ENCODE data around the gene SCNN1A. TPM values are rescaled to one million over a fixed set of nuclear protein-coding genes. Genes with fewer than 3 reads are reported as not detected.
A peak's percentile ranks its signal among the peaks of the same experiment; 100 is the strongest.

The SCNN1A gene
- total and polyA plus RNA-seq, 8 donors, result 2.3 to 212 (median 3.5) TPM

DNA sequence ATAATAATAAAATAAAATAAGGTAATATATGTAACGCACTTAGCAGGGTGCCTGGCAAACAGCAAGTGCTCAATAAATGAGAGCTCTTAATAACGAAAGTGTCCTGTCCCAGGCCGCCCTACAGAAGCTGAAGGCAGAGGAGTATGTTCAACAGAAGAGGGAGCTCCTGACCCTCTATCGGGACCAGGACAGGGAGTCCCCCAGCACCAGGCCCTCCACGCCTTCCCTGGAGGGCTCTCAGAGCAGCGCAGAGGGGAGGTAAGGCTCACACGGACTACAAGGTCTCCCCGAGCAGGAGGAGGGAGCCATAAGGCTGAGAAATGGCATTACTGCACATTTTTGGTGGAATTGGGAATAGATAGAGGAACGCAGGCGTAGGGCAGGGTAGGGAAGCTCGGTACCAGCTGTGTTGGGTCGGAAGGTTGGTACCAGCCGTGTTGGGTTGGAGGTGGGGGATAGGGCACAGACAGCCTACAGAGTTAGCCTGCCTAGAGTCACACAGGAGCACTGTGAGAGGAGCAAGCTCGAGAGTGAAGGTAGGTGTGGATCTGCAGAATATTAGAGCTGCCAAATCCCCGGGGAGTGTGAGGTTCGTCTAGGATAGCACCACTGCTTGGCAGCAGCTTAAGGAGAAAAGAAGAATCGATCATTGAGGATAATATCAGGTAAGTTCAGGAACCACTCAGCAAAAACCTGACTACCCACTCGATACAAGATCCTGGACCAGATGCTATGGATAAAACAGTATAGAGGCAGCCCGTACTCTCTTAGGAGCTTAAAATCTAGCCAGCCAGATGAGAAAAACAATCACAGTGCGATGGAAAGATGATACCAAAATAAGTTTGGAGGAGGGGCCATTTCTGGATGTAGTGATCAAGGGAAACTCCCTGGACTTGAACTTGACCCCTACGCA is 48.8 kb downstream of the SCNN1A start:
- TF ChIP-seq, protein P1, sequence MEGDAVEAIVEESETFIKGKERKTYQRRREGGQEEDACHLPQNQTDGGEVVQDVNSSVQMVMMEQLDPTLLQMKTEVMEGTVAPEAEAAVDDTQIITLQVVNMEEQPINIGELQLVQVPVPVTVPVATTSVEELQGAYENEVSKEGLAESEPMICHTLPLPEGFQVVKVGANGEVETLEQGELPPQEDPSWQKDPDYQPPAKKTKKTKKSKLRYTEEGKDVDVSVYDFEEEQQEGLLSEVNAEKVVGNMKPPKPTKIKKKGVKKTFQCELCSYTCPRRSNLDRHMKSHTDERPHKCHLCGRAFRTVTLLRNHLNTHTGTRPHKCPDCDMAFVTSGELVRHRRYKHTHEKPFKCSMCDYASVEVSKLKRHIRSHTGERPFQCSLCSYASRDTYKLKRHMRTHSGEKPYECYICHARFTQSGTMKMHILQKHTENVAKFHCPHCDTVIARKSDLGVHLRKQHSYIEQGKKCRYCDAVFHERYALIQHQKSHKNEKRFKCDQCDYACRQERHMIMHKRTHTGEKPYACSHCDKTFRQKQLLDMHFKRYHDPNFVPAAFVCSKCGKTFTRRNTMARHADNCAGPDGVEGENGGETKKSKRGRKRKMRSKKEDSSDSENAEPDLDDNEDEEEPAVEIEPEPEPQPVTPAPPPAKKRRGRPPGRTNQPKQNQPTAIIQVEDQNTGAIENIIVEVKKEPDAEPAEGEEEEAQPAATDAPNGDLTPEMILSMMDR (IDR thresholded peaks at IDR 0.05), result peak; percentile 35 to 36
- peaks cover 19 to 94% of the 10 kb centered on the region in 2 donors for H3K4me1 ChIP-seq
- intact Hi-C loops (cut with DNase I), result loop anchor here in 1 of 2 donors (10.0 kb wide), 1 partner anchor 128 kb away; the partner anchor contains the start of gene TAPBPL

DNA sequence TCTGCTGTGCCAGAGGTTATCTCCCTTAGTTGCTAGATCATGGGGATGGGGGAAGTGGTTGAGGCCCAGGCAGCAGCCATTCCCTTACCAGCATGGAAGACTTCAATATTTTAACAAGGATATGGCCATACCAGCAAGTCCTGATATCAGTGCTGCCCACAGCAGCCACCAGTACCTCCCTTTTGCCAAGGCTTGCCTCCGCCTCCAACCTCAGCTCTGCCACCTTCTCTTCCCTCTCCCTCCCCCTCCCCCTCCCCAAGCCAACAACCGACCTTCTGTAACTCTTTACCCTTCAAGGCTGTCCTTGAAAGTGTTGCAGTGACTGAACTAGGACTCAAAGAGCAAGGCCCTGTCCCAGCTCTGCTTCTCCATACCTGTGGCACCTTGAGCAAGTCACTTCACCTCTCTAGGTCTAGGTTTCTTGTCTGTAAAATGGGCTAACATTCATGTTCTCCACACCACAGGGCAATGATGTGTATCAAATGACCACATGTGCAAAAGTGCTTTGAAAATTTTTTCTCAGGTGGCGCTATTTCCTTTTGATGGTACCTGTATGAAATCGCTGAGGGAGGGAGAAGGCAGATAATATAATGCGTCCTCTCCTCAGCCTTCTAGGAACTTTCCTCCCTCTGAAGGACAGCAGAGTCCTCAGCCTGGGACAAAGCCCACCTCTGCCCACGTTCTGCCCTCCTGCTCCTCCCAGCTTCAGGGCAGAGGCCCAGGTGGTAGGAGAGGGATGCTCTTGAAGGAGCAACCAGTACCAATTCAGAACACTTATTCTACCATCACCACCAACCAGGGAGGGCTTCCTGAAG is 50.2 kb downstream of the SCNN1A start:
- TF ChIP-seq, protein P1 (IDR thresholded peaks at IDR 0.05), result no peak
- DNase-seq (no peak), ATAC-seq (no peak)
- intact Hi-C loops (cut with DNase I), result loop anchor here in 1 of 2 donors (10.0 kb wide), 1 partner anchor 130 kb away; the partner anchor contains the start of gene TAPBPL
- H3K4me3 ChIP-seq, result no peak overlapping the region
- H3K27ac ChIP-seq, result peak overlapping the region in 1 of 2 donors; percentile 85
- H3K27me3 ChIP-seq, result no peaks in the 10 kb centered on the region
- no peaks in the 10 kb centered on the region for H3K9me3 ChIP-seq
- peaks cover 19 to 80% of the 10 kb centered on the region in 2 donors for H3K4me1 ChIP-seq
- peaks cover 0 to 50% of the 10 kb centered on the region in 2 donors for H3K36me3 ChIP-seq

More for the DNA sequence above, 48.8 kb downstream of the SCNN1A start:
- Histone ChIP-seq H3K9me3 (no peaks in the 10 kb centered on the region), H3K27ac (peak overlapping the region; percentile 10 to 23), H3K4me3 (no peak overlapping the region), H3K27me3 (no peaks in the 10 kb centered on the region), H3K36me3 (peaks cover 8 to 64% of the 10 kb centered on the region in 2 donors)
- ATAC-seq (peak; percentile 37), DNase-seq (peak in 1 of 4 donors; percentile 86)

DNA sequence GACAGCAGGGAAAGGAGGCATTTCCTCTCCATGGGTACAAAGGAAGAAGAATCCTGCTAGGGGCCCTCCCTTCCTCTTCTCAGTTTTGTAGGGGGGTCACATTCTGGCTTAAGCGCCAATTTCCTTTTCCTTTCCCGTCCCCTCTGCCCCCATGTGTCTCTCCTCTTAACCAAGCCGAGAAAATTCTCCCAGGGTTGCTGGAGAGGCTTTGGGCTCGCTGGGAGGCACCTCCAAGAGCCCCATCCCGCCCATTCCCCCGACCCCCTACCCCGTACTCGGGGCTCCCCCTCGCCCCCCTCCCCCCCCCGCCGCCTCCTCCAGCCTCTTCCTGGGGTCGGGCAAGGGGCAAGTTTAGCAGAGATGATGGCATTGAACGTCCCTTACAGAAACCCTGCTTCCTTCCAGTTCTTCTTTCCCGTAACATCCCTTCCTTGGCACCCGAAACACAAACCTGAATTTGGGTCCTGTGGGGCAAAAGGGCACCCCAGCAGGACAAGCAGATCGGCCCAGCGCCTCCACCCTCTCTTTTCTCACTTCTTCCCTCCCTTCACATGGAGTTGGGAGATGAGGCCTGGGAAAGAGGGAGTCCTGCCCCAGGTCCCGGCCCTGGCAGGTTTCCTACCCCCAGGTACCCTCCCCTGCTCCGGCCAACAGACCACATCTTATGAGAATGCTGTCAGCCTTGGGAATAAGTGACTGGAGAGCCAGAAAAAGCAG is 51.2 kb downstream of the SCNN1A start:
- H3K36me3 ChIP-seq, result peaks cover 0 to 40% of the 10 kb centered on the region in 2 donors
- DNase-seq (no peak), ATAC-seq (no peak)
- H3K4me3 ChIP-seq, result no peak overlapping the region
- H3K4me1 ChIP-seq, result peaks cover 19 to 72% of the 10 kb centered on the region in 2 donors
- H3K9me3 ChIP-seq, result no peaks in the 10 kb centered on the region
- intact Hi-C loops (cut with DNase I), result loop anchor here in 1 of 2 donors (10.0 kb wide), 1 partner anchor 131 kb away; the partner anchor contains the start of gene TAPBPL
- H3K27ac ChIP-seq, result peak overlapping the region; percentile 82 to 85
- TF ChIP-seq, protein P1 (IDR thresholded peaks at IDR 0.05), result no peak
- no peaks in the 10 kb centered on the region for H3K27me3 ChIP-seq

DNA sequence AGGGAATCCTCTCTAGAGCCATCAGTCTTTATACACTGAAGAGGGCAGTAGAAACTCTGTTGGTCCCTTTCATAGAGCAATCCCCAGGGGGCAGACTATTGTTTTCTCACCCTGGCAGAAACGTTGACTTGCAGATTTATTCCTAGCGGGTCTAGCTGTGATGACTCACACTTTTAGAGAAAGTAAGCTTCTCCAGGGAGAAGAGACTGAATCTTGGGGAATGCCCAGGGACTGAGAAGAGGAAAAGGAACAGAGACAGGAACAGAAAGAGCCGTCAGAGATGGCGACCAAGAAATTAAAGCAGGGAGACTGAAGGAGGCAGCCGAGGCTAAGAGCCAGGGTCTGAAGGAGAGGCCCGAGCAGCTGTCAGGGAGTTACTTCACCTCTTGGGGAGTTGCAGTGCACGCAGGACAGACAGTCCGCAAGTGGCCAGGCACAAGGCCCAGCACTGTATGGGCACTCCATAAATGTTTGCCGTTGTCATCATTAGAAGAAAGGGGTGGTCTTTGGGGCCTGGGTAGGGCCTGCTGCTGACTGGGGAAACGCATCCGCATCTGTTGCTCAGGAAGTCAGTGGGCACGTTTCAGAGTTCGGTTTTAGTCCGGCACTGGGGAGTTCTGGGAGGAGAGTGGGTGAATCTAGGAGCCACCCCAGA is 51.9 kb downstream of the SCNN1A start:
- no peaks in the 10 kb centered on the region for H3K27me3 ChIP-seq
- H3K36me3 ChIP-seq, result peaks cover 0 to 33% of the 10 kb centered on the region in 2 donors
- H3K4me3 ChIP-seq, result no peak overlapping the region
- H3K9me3 ChIP-seq, result no peaks in the 10 kb centered on the region
- H3K27ac ChIP-seq, result peak overlapping the region; percentile 82 to 85
- peak in 2 of 4 donors; percentile 58 to 68 for DNase-seq
- TF ChIP-seq, protein P1 (IDR thresholded peaks at IDR 0.05), result peak; percentile 21 to 58
- intact Hi-C loops (cut with DNase I), result loop anchor here in 1 of 2 donors (10.0 kb wide), 1 partner anchor 131 kb away; the partner anchor contains the start of gene TAPBPL
- peaks cover 19 to 70% of the 10 kb centered on the region in 2 donors for H3K4me1 ChIP-seq
- peak; percentile 64 for ATAC-seq
